H9 (cell line): ENCODE data around the gene SKIC2. TPM values are rescaled to one million over a fixed set of nuclear protein-coding genes. Genes with fewer than 3 reads are reported as not detected.
A peak's percentile ranks its signal among the peaks of the same experiment; 100 is the strongest.

ENCODE experiments used
- DNase-seq: peaks from one replicate; pipeline ENCODE4 v3.0.0-alpha.2; 2017
- H2AFZ ChIP-seq: one replicate; pipeline ENCODE4 v1.6.1; 2013; ENCODE audit warnings: mild to moderate bottlenecking, low read length, control low read depth, moderate library complexity
- H2AK5ac ChIP-seq: 2 replicates; pipeline ENCODE4 v1.6.1; 2013; ENCODE audit warnings: low read length, control low read depth, mixed read lengths; ENCODE audit not compliant: insufficient read length
- H2BK120ac ChIP-seq: one replicate; pipeline ENCODE4 v1.6.1; 2013; ENCODE audit warnings: low read depth, mild to moderate bottlenecking, low read length, control low read depth, inconsistent platforms; ENCODE audit not compliant: poor library complexity, severe bottlenecking
- H2BK12ac ChIP-seq: 2 replicates; pipeline ENCODE4 v1.6.1; 2013; ENCODE audit warnings: low read length, control low read depth, mixed read lengths, low read depth; ENCODE audit not compliant: insufficient read length
- H2BK15ac ChIP-seq: 2 replicates; pipeline ENCODE4 v1.6.1; 2013; ENCODE audit warnings: low read depth, low read length, control low read depth
- H2BK20ac ChIP-seq: one replicate; pipeline ENCODE4 v1.6.1; 2013; ENCODE audit warnings: low read depth, mild to moderate bottlenecking, low read length, control low read depth, inconsistent platforms; ENCODE audit not compliant: poor library complexity, severe bottlenecking
- H2BK5ac ChIP-seq: 2 replicates; pipeline ENCODE4 v1.6.1; 2013; ENCODE audit warnings: low read length, control low read depth, mixed read lengths; ENCODE audit not compliant: insufficient read length
- H3K14ac ChIP-seq: 2 replicates; pipeline ENCODE4 v1.6.1; 2013; ENCODE audit warnings: low read length, control low read depth; ENCODE audit not compliant: insufficient read depth
- H3K18ac ChIP-seq: 2 replicates; pipeline ENCODE4 v1.6.1; 2013; ENCODE audit warnings: low read depth, mild to moderate bottlenecking, mixed read lengths, low read length, control low read depth; ENCODE audit not compliant: insufficient read length
- H3K23ac ChIP-seq: 2 replicates; pipeline ENCODE4 v1.6.1; 2013; ENCODE audit warnings: low read length, control low read depth, mixed read lengths, low read depth; ENCODE audit not compliant: insufficient read length
- H3K23me2 ChIP-seq: 2 replicates; pipeline ENCODE4 v1.6.1; 2013; ENCODE audit warnings: low read depth, mild to moderate bottlenecking, mixed read lengths, low read length, control low read depth; ENCODE audit not compliant: insufficient read length, poor library complexity, severe bottlenecking
- H3K27ac ChIP-seq: 2 replicates; pipeline ENCODE4 v1.5.1; 2013; ENCODE audit warnings: low read length, control low read depth, mixed read lengths, low read depth; ENCODE audit not compliant: insufficient read length
- H3K27me3 ChIP-seq: 2 replicates; pipeline ENCODE4 v1.6.1; 2013; ENCODE audit warnings: low read length, control low read depth, inconsistent platforms; ENCODE audit not compliant: insufficient read depth
- H3K4ac ChIP-seq: 2 replicates; pipeline ENCODE4 v1.6.1; 2013; ENCODE audit warnings: low read depth, mild to moderate bottlenecking, control low read depth, inconsistent platforms, low read length, moderate library complexity
- H3K4me1 ChIP-seq: 2 replicates; pipeline ENCODE4 v1.6.1; 2013; ENCODE audit warnings: low read length, control low read depth, inconsistent platforms; ENCODE audit not compliant: insufficient read depth
- H3K4me2 ChIP-seq: 2 replicates; pipeline ENCODE4 v1.6.1; 2013; ENCODE audit warnings: low read length, control low read depth, mixed read lengths; ENCODE audit not compliant: insufficient read length, insufficient read depth
- H3K56ac ChIP-seq: 2 replicates; pipeline ENCODE4 v1.6.1; 2013; ENCODE audit warnings: low read depth, mild to moderate bottlenecking, mixed read lengths, low read length, control low read depth; ENCODE audit not compliant: insufficient read length
- H3K79me1 ChIP-seq: 2 replicates; pipeline ENCODE4 v1.6.1; 2013; ENCODE audit warnings: low read depth, mild to moderate bottlenecking, moderate library complexity, low read length, control low read depth, inconsistent platforms; ENCODE audit not compliant: insufficient read depth, poor library complexity, severe bottlenecking
- H3K79me2 ChIP-seq: 2 replicates; pipeline ENCODE4 v1.6.1; 2013; ENCODE audit warnings: low read length, control low read depth, inconsistent platforms; ENCODE audit not compliant: insufficient read depth
- H3K9ac ChIP-seq: 2 replicates; pipeline ENCODE4 v1.6.1; 2013; ENCODE audit warnings: low read length, control low read depth, mixed read lengths; ENCODE audit not compliant: insufficient read length; ENCODE audit errors: extremely low read depth
- H3K9me3 ChIP-seq: one replicate; pipeline ENCODE4 v1.6.1; 2013; ENCODE audit warnings: low read depth, low read length, inconsistent platforms; ENCODE audit not compliant: control insufficient read depth
- H3T11ph ChIP-seq: one replicate; pipeline ENCODE4 v1.6.1; 2013; ENCODE audit warnings: mild to moderate bottlenecking, low read length, control low read depth, inconsistent platforms
- H4K20me1 ChIP-seq: one replicate; pipeline ENCODE4 v1.6.1; 2013; ENCODE audit not compliant: control insufficient read depth, insufficient read length, insufficient read depth
- H4K5ac ChIP-seq: 2 replicates; pipeline ENCODE4 v1.6.1; 2013; ENCODE audit warnings: low read depth, mild to moderate bottlenecking, mixed read lengths, low read length, control low read depth; ENCODE audit not compliant: insufficient read length
- H4K8ac ChIP-seq: replicated peaks from 2 replicates; pipeline ENCODE4 v1.6.1; 2013; ENCODE audit warnings: low read length, control low read depth, mixed read lengths, low read depth; ENCODE audit not compliant: insufficient read length
- H4K91ac ChIP-seq: 2 replicates; pipeline ENCODE4 v1.6.1; 2013; ENCODE audit warnings: low read depth, mild to moderate bottlenecking, moderate library complexity, mixed read lengths, low read length, control low read depth; ENCODE audit not compliant: insufficient read length
- H3K27ac Mint-ChIP-seq, 3 experiments: 2 replicates in 2 of 3; 3 replicates in 1 of 3; pipeline ENCODE4 v1.8.0; 2020 to 2021; ENCODE audit warnings: mixed read lengths in 3 of 3, mild to moderate bottlenecking in 1 of 3, moderate library complexity in 1 of 3
- H3K27me3 Mint-ChIP-seq: 2 replicates; pipeline ENCODE4 v1.8.0; 2021; ENCODE audit warnings: low read depth, mild to moderate bottlenecking, moderate library complexity, mixed read lengths
- H3K36me3 Mint-ChIP-seq, 3 experiments: 2 replicates in 2 of 3; 3 replicates in 1 of 3; pipeline ENCODE4 v1.8.0; 2020 to 2021; ENCODE audit warnings: low read depth in 3 of 3, mixed read lengths in 3 of 3; ENCODE audit not compliant: insufficient read depth in 1 of 3
- H3K4me1 Mint-ChIP-seq, 2 experiments: 2 replicates each; pipeline ENCODE4 v1.8.0; 2020; ENCODE audit warnings: mixed read lengths in 2 of 2
- H3K4me3 Mint-ChIP-seq, 2 experiments: 2 replicates in 1 of 2; 3 replicates in 1 of 2; pipeline ENCODE4 v1.8.0; 2020 to 2021; ENCODE audit warnings: mild to moderate bottlenecking in 2 of 2, mixed read lengths in 2 of 2, moderate library complexity in 1 of 2
- H3K9me3 Mint-ChIP-seq, 2 experiments: 2 replicates in 1 of 2; 3 replicates in 1 of 2; pipeline ENCODE4 v1.8.0; 2020; ENCODE audit warnings: mild to moderate bottlenecking in 2 of 2, mixed read lengths in 2 of 2, moderate library complexity in 1 of 2
- CTCF ChIP-seq: fragments of 200-600 bp; sonication (generic); conservative IDR thresholded peaks from 3 replicates; pipeline ENCODE4 v1.8.0; 2021; ENCODE audit warnings: antibody characterized with exemption, mild to moderate bottlenecking
- total RNA-seq: library from RNA; stranded (reverse); gene quantifications from 2 replicates; pipeline ENCODE4 v1.2.1, GENCODE V29; 2021

SKIC2 gene
- total RNA-seq, 1 experiment from 2014 or later: 86.2 TPM

- no peak overlapping the region for H3K18ac ChIP-seq
- no peak overlapping the region for H3K27ac Mint-ChIP-seq
- H3K27me3 ChIP-seq: no peaks in the 10 kb centered on the region
- no peak overlapping the region for H2BK12ac ChIP-seq
- no peak overlapping the region for H3K4ac ChIP-seq
- no peak overlapping the region for H2BK120ac ChIP-seq
- no peaks in the 10 kb centered on the region for H3K23me2 ChIP-seq
- 0 out of 3 replicates have a peak, but pooled peaks have one; percentile 17 for TF ChIP-seq CTCF
- peak overlapping the region; percentile 71 for H2AK5ac ChIP-seq
- H3K9ac ChIP-seq: no peak overlapping the region
- H2BK5ac ChIP-seq: no peak overlapping the region
- H2AFZ ChIP-seq: no peak overlapping the region
- no peak overlapping the region for H4K8ac ChIP-seq
- H3K9me3 ChIP-seq: no peaks in the 10 kb centered on the region
- peaks cover 1% of the 10 kb centered on the region for H3K27me3 Mint-ChIP-seq
- H3K4me1 Mint-ChIP-seq: peaks cover 0 to 3% of the 10 kb centered on the region in 2 experiments; a peak in 1 of 4 replicates
- no peak overlapping the region for H3K14ac ChIP-seq
- no peaks in the 10 kb centered on the region for H3K79me1 ChIP-seq
- H3K27ac ChIP-seq: no peak overlapping the region
- no peaks in the 10 kb centered on the region for H3K79me2 ChIP-seq
- no peak overlapping the region for H2BK15ac ChIP-seq
- H3K4me3 Mint-ChIP-seq: no peak overlapping the region
- H4K91ac ChIP-seq: no peak overlapping the region
- no peak for DNase-seq
- no peak overlapping the region for H3K4me2 ChIP-seq
- H4K20me1 ChIP-seq: no peaks in the 10 kb centered on the region
- H3K4me1 ChIP-seq: no peaks in the 10 kb centered on the region
- H2BK20ac ChIP-seq: no peak overlapping the region
- no peak overlapping the region for H3K23ac ChIP-seq
- H3K56ac ChIP-seq: no peak overlapping the region
- no peak overlapping the region for H3T11ph ChIP-seq
- no peaks in the 10 kb centered on the region for H3K9me3 Mint-ChIP-seq
- H4K5ac ChIP-seq: no peak overlapping the region
- no peaks in the 10 kb centered on the region for H3K36me3 Mint-ChIP-seq
These were observed 43.6 kb upstream of the SKIC2 start for GRCh38 chr6:31915351-31915750.
